ENCODE measurements around the gene TMEM14C.
A peak's percentile ranks its signal among the peaks of the same experiment; 100 is the strongest.
"Not testable (repeated sequence)": the region's sequence is repeated elsewhere in the genome, so short reads cannot be mapped to it uniquely, and the experiment has no call there.

Gene TMEM14C

GRCh38 chr6:10695086-10695657 is 27.7 kb upstream of the TMEM14C start:
- H3K4me3 ChIP-seq (ENCODE audit: low read depth, low read length): peak overlapping the region; percentile 72
- TF ChIP-seq, protein P1, sequence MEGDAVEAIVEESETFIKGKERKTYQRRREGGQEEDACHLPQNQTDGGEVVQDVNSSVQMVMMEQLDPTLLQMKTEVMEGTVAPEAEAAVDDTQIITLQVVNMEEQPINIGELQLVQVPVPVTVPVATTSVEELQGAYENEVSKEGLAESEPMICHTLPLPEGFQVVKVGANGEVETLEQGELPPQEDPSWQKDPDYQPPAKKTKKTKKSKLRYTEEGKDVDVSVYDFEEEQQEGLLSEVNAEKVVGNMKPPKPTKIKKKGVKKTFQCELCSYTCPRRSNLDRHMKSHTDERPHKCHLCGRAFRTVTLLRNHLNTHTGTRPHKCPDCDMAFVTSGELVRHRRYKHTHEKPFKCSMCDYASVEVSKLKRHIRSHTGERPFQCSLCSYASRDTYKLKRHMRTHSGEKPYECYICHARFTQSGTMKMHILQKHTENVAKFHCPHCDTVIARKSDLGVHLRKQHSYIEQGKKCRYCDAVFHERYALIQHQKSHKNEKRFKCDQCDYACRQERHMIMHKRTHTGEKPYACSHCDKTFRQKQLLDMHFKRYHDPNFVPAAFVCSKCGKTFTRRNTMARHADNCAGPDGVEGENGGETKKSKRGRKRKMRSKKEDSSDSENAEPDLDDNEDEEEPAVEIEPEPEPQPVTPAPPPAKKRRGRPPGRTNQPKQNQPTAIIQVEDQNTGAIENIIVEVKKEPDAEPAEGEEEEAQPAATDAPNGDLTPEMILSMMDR (IDR thresholded peaks at IDR 0.05; ENCODE audit: low read depth, low read length): no peak

DNA sequence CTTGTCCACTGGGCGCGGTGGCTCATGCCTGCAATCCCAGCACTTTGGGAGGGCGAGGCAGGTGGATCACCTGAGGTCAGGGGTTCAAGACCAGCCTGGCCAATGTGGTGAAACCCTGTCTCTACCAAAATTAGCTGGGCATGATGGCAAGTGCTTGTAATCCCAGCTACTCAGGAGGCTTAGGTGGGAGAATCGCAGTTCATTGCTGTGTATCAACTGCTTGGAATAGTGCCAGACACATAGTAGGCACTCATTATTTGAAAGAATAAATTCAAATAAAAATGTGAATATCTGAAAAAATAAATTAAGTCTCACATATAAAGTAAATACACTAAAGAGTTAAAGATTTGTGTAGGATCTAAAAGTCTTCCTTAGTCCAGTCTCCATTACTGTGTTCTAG is 26.2 kb upstream of the TMEM14C start:
- TF ChIP-seq, protein P1 (IDR thresholded peaks at IDR 0.05; ENCODE audit: low read depth, low read length): no peak
- H3K4me3 ChIP-seq (ENCODE audit: low read depth, low read length): no peak overlapping the region

GRCh38 chr6:10713962-10714361 is 8.9 kb upstream of the TMEM14C start:
- H3K4me3 ChIP-seq (ENCODE audit: low read depth, low read length): no peak overlapping the region
- TF ChIP-seq, protein P1 (IDR thresholded peaks at IDR 0.05; ENCODE audit: low read depth, low read length): no peak

DNA sequence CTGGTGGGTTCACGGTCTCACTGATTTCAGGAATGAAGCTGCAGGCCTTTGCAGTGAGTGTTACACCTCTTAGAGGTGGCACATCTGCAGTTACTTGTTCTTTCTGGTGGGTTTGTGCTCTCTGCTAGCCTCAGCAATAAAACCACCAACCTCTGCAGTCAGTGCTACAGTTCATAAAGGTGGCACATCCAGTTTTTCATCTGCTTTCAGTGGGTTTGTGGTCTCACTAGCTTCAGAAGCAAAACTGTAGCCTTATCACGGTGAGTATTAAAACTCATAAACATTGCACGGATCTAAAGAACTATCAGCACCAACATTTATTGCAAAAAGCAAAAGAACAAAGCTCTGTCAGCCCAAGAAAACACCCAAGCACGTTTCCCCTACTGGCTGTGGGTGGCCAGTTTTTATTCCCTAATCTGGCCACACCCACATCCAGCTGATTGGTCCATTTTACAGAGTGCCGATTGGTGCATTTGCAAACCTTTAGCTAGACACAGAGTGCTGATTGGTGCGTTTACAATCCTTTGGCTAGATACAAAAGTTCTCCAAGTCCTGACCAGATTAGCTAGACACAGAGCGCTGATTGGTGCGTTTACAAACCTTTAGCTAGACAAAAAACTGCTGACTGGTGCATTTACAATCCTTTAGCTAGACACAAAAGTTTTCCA is 3.4 kb upstream of the TMEM14C start:
- TF ChIP-seq, protein P1 (IDR thresholded peaks at IDR 0.05; ENCODE audit: low read depth, low read length): no peak
- H3K4me3 ChIP-seq (ENCODE audit: low read depth, low read length): no peak overlapping the region

- H3K4me3 ChIP-seq (ENCODE audit: low read depth, low read length): peak overlapping the region; percentile 35
- TF ChIP-seq, protein P1 (IDR thresholded peaks at IDR 0.05; ENCODE audit: low read depth, low read length): no peak
These were observed 3.0 kb upstream of the TMEM14C start for GRCh38 chr6:10719964-10720264.

DNA sequence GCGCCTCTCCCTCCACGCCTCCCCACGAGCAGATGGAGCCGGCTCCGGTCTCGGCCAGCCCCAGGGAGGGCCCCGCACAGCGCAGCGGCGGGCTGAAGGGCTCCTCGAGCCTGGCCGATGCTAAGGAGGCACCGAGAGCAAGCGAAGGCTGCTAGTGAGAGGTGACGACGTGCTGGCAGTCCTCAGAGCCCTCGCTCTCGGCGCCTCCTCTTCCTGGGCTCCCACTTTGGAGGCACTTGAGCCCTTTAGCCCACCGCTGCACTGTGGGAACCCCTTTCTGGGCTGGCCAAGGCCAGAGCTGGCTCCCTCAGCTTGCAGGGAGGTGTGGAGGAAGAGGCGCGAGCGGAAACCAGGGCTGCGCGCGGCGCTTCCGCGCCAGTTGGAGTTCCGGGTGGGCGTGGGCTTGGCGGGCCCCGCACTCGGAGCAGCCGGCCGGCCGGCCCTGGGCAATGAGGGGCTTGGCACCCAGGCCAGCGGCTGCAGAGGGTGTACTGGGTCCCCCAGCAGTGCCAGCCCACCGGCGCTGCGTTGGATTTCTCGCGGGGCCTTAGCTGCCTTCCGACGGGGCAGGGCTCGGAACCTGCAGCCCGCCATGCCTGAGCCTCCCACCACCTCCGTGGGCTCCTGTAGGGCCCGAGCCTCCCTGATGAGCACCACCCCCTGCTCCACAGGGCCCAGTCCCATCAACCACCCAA is 2.5 kb upstream of the TMEM14C start:
- H3K4me3 ChIP-seq (ENCODE audit: low read depth, low read length): peak overlapping the region; percentile 35

GRCh38 chr6:10720960-10721849 is 1.7 kb upstream of the TMEM14C start:
- not testable (repeated sequence) for H3K4me3 ChIP-seq (ENCODE audit: low read depth, low read length)

More for the DNA sequence above, 2.5 kb upstream of the TMEM14C start:
- TF ChIP-seq, protein P1 (IDR thresholded peaks at IDR 0.05; ENCODE audit: low read depth, low read length): no peak

Measured in WI38 (cell line).